Muscle layer of colon (tissue), 2 donors: Measurements from ENCODE around the gene IFNL2.

ENCODE experiments used
- H3K27ac ChIP-seq: one replicate; pipeline ENCODE4 v1.7.0; 2013; ENCODE audit warnings: low read depth, mild to moderate bottlenecking, low read length, moderate library complexity
- H3K27me3 ChIP-seq, 2 donors: one replicate each; pipeline ENCODE4 v1.7.0; 2013; ENCODE audit warnings: low read length in 2 of 2, mild to moderate bottlenecking in 2 of 2; ENCODE audit not compliant: insufficient read depth in 2 of 2, control insufficient read depth in 1 of 2
- H3K36me3 ChIP-seq: one replicate; pipeline ENCODE4 v1.7.0; 2013; ENCODE audit warnings: mild to moderate bottlenecking, low read length; ENCODE audit not compliant: insufficient read depth
- H3K4me1 ChIP-seq: one replicate; pipeline ENCODE4 v1.7.0; 2013; ENCODE audit warnings: mild to moderate bottlenecking, low read length; ENCODE audit not compliant: insufficient read depth
- H3K4me3 ChIP-seq, 2 donors: one replicate each; pipeline ENCODE4 v1.7.0; 2013; ENCODE audit warnings: low read length in 2 of 2, low read depth in 1 of 2, mild to moderate bottlenecking in 1 of 2, moderate library complexity in 1 of 2
- H3K9ac ChIP-seq: one replicate; pipeline ENCODE4 v1.7.0; 2013; ENCODE audit warnings: low read length
- H3K9me3 ChIP-seq: one replicate; pipeline ENCODE4 v1.7.0; 2013; ENCODE audit warnings: mild to moderate bottlenecking, low read length
- donor health status: abdominal sarcoma.
- donor health status: Adenocarcinoma of cecum.

Gene IFNL2

DNA sequence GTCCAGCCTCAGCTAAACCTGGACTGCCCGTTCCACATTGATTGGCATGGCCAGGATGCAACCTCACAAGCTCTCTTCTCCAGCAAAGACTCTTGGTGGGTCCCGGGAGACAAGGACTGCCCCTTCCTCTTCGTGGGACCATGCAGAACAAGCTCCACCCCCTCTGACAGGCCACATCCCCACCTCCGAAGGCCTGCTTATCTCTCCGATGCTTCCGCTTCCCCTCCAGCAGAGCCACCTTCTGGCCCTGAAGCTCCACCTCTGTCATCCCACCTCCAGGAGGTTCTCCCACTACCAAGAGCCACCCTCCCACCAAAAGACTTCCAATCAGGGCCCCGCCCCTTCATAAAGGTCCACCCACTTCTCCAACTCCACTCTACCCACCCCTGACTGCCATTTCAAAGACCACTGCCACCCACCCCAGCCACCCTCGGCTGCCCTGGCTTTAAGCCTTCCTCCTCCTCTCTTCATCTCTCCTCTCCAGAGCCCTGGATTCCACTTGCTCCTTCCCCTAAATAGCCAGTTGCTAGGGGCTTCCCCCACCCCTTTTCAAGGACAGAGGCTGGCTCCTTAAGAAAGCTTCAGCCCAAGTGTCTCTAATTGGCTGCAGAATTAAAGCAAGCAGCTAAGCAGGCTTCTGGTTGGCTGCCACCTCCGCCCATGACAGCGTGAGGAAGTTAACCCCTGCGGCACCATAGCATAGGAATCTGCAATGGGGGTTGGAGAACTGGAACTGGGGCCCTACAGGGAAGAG, 42.5 kb downstream of the IFNL2 start:
- Histone ChIP-seq H3K9me3 (no peaks in the 10 kb centered on the region), H3K27ac (no peak overlapping the region), H3K36me3 (no peaks in the 10 kb centered on the region), H3K9ac (no peak overlapping the region), H3K27me3 (peaks cover 11 to 36% of the 10 kb centered on the region in 2 donors), H3K4me3 (no peak overlapping the region), H3K4me1 (no peaks in the 10 kb centered on the region)

DNA sequence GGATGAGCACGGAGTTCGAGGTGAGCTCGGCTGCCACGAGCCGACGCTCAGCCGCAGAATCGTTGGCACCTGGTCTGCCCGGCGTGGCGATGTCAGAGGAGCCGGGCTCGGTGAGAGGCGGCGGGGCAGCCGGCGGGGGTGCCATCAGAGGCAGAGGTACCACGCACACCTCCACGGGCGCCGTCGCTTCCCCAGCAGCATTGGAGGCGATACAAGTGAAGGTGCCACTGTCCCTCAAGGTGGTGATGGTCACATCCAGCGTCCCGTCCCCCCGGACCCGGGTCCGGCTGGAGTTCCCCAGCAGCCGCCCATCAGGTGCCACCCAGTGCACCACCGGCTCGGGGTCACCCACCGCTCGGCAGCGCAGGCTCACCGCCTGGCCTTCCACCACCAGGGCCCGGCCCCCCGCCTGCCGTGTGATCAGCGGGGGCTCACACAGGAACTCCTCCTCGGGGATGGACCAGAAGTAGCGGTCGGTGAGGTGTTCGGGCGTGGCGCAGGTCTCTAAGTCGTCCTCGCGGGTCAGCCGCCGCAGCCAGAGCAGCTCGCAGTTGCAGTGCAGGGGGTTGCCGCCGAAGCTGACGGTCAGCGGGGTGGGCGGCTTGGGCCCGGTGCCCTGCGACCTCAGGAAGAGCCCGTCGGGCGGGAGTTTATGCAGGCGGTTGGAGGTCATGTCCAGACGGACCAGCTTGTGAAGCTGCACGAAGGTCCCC, 46.0 kb downstream of the IFNL2 start:
- H3K9me3 ChIP-seq = no peaks in the 10 kb centered on the region
- H3K4me1 ChIP-seq = no peaks in the 10 kb centered on the region
- H3K36me3 ChIP-seq = no peaks in the 10 kb centered on the region
- H3K4me3 ChIP-seq = no peak overlapping the region
- peaks cover 0 to 1% of the 10 kb centered on the region in 2 donors for H3K27me3 ChIP-seq
- H3K27ac ChIP-seq = no peak overlapping the region
- no peak overlapping the region for H3K9ac ChIP-seq

DNA sequence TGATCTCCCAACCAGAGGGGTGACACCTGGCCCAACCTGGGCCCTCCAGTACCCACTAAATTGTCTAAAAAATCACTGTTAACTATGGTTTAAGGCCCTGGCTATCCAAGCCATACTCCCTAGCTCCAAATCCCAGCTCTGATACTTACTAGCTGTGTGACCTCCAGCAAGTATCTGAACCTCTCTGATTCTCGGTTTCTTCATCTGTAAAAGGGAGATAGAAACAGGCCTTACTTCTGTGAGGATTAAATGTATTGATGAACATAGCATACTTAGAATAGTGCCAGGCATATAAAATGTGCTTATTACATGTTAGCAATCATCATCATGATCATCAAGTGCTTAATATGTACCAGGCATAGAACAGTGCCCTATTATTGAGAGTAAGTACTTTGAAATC, 47.7 kb downstream of the IFNL2 start:
- no peaks in the 10 kb centered on the region for H3K27me3 ChIP-seq
- no peak overlapping the region for H3K9ac ChIP-seq
- H3K4me3 ChIP-seq = no peak overlapping the region
- H3K36me3 ChIP-seq = no peaks in the 10 kb centered on the region
- H3K27ac ChIP-seq = no peak overlapping the region
- H3K9me3 ChIP-seq = no peaks in the 10 kb centered on the region
- no peaks in the 10 kb centered on the region for H3K4me1 ChIP-seq

DNA sequence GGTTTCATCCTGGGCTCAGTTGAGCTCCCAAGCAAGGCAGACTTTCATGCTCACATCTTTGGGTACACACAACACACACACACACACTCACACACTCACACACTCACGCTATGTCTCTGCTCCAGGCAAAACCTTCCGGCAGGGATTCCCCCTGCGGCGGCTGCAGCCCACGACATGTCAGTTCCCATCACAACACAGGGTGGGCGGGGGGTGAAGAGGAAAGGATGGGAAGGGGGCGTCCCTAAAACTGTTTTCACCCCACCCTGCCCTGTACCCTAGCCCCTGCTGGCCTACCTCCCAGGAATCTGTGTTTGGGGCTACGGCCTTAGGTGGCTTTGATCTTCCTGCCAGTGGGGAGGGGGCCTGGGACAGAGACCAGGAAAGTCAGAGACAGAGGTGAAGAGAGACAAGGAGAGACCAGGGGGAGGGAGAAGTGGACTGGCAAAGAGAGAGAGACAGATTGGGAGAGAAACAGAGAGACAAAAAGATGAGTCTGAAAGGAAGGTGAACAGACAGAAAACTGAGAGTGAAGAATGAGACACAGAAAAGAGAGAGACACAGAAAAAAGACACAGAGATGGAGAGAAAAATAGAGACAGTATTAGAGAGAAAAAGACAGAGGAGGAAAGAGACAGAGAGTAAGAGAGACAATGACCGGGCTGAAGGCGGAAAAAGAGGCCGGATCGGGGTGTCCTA, 48.6 kb downstream of the IFNL2 start:
- no peaks in the 10 kb centered on the region for H3K4me1 ChIP-seq
- H3K27me3 ChIP-seq = no peaks in the 10 kb centered on the region
- H3K9me3 ChIP-seq = no peaks in the 10 kb centered on the region
- no peak overlapping the region for H3K4me3 ChIP-seq
- H3K27ac ChIP-seq = no peak overlapping the region
- no peak overlapping the region for H3K9ac ChIP-seq
- H3K36me3 ChIP-seq = no peaks in the 10 kb centered on the region

DNA sequence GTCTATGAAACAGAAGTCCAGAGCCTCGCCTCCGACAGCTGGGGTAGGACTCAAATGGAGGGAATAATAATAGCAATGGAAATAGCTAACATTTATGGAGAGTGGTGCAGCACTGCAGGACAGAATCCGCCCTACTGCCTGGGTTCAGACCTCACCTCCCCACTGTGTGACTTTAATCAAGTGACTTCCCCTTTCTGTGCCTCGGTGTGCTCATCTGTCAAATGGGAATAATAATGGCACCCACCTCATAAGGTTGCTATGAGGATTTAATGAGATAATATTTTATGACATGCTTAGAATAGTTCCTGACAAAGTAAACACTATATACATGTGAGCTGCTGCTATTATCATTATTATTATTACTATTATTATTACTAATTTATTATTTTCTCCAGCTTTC, 49.3 kb downstream of the IFNL2 start:
- Histone ChIP-seq H3K4me3 (no peak overlapping the region), H3K27me3 (no peaks in the 10 kb centered on the region), H3K9ac (no peak overlapping the region), H3K36me3 (no peaks in the 10 kb centered on the region), H3K4me1 (no peaks in the 10 kb centered on the region), H3K27ac (no peak overlapping the region), H3K9me3 (no peaks in the 10 kb centered on the region)

DNA sequence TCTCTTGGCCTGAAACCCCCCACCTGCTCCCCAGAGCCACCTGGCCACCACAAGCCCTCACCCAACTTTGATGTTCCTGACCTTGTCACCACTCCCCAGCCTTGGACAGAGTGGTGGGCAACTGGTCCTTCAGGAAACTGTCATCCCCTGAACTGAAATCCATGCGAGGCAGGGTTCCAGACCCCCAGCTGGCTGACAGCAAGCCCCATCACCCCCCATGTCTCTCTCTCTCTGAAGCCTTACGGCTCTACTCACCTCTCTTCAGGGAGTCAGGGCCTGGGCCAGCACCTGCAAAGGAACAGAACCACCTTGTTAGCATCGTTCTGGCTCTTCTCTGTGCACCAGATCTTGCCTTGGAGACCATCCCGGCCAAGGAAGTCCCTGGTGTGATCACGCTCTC, 49.9 kb downstream of the IFNL2 start:
- Histone ChIP-seq H3K9ac (no peak overlapping the region), H3K4me3 (no peak overlapping the region), H3K9me3 (no peaks in the 10 kb centered on the region), H3K27ac (no peak overlapping the region), H3K4me1 (no peaks in the 10 kb centered on the region), H3K27me3 (no peaks in the 10 kb centered on the region), H3K36me3 (no peaks in the 10 kb centered on the region)

DNA sequence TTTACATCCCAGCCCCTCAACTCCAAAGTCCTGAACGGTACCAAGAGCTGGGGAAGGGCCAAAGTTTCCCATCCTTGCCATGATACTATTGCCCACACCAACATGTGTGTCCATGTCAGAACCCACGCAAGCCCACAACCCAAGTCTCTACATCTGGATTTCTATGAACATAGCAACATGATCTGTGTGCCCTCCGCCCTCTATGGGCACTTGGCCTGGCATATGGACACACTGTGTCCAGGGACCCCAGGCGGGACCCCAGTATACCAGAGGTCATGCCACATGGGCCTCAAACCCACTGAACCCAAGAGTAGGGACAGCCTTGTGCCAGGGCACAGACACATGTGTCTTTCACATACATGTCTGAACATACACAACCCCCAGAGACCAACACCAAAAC, 50.5 kb downstream of the IFNL2 start:
- no peak overlapping the region for H3K4me3 ChIP-seq
- H3K27me3 ChIP-seq = no peaks in the 10 kb centered on the region
- H3K9ac ChIP-seq = no peak overlapping the region
- H3K4me1 ChIP-seq = no peaks in the 10 kb centered on the region
- no peaks in the 10 kb centered on the region for H3K9me3 ChIP-seq
- H3K36me3 ChIP-seq = no peaks in the 10 kb centered on the region
- no peak overlapping the region for H3K27ac ChIP-seq

DNA sequence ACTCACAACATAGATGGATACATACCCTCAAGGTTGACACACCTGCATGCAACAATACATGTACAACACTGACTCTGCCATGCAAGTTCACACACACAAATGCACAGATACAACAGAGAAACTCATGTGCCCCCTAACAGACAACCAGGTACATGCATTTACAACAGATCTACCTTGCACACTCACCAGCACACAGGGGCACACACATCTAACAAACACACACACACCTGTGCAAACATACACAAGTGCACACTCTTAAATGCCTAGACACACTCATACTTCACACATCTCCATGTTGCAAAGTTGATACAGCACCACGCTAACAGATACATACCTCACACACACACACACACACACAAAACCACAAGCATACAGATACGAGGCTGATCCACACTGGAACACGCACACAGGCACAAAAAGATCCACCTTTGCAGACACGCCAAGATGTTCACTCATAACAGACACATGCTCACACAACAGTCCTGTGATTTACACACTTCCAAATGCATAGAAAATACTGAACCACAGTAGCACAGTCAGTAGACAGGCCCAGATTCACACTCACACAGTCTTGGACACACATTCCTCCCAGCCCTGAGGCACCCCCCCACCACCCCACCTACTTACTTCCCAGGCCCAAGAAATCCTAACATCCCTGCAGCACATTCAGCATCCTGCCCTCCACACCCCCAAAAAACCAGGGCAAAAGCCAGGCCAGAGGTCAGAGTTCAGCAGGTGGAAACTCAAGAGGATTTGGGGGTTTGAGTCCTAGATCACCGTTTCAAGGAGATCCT, 51.1 kb downstream of the IFNL2 start:
- H3K27ac ChIP-seq = no peak overlapping the region
- H3K36me3 ChIP-seq = no peaks in the 10 kb centered on the region
- no peaks in the 10 kb centered on the region for H3K4me1 ChIP-seq
- H3K9ac ChIP-seq = no peak overlapping the region
- no peaks in the 10 kb centered on the region for H3K27me3 ChIP-seq
- H3K4me3 ChIP-seq = no peak overlapping the region
- H3K9me3 ChIP-seq = no peaks in the 10 kb centered on the region
